NCI-H69 (cell line): ENCODE data around the gene SETSIP.
"Not testable (repeated sequence)": the region's sequence is repeated elsewhere in the genome, so short reads cannot be mapped to it uniquely, and the experiment has no call there.

Experiments
- DNase-seq: peaks from one replicate; lab custom pipeline; 2025; lab: John Stamatoyannopoulos, UW

The SETSIP gene

GRCh38 chr1:92051948-92052347, 23.3 kb downstream of the SETSIP start:
- no peak for DNase-seq

- DNase-seq, result no peak
Measured at GRCh38 chr1:92045766-92046495, 29.3 kb downstream of the SETSIP start.

- DNase-seq, result peak; percentile 63
Measured at GRCh38 chr1:92043621-92044020, 31.6 kb downstream of the SETSIP start.

GRCh38 chr1:92040971-92041370, 34.2 kb downstream of the SETSIP start:
- no peak for DNase-seq

GRCh38 chr1:92038695-92039346, 36.4 kb downstream of the SETSIP start:
- peak; percentile 3 for DNase-seq

- DNase-seq, result no peak
Measured at GRCh38 chr1:92037400-92037799, 37.8 kb downstream of the SETSIP start.

GRCh38 chr1:92031281-92032110, 43.7 kb downstream of the SETSIP start:
- no peak for DNase-seq

- DNase-seq, result peak; percentile 35
Measured at GRCh38 chr1:92030656-92031107, 44.5 kb downstream of the SETSIP start.

GRCh38 chr1:92029241-92029922, 45.8 kb downstream of the SETSIP start:
- DNase-seq, result no peak

GRCh38 chr1:92026806-92027205, 48.4 kb downstream of the SETSIP start:
- no peak for DNase-seq

- DNase-seq, result not testable (repeated sequence)
Measured at GRCh38 chr1:92026042-92026441, 49.2 kb downstream of the SETSIP start.
